ENCODE measurements around the gene ARVCF.
"Not testable (repeated sequence)": the region's sequence is repeated elsewhere in the genome, so short reads cannot be mapped to it uniquely, and the experiment has no call there.

ARVCF gene

DNA sequence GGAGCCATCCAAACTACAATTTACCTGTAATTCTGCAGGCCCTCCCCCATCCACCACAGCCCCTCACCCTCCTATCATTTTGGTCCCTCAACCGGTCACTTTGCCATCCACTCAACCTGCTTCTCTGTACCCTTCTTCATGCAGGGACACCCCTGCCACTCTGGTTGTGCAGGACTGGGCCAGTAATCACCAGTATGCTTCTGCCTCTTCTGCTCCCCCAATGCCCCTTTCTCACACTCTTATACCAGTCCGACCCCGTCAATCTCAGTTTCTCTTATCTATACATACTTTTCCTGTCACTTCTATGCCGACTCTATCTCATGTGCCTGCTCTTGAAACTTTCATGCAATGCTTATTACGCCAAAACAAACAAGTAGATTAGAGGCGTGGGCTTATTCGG lies 80.1 kb downstream of the ARVCF start:
- DNase-seq (ENCODE audit: low read depth), result no peak

DNA sequence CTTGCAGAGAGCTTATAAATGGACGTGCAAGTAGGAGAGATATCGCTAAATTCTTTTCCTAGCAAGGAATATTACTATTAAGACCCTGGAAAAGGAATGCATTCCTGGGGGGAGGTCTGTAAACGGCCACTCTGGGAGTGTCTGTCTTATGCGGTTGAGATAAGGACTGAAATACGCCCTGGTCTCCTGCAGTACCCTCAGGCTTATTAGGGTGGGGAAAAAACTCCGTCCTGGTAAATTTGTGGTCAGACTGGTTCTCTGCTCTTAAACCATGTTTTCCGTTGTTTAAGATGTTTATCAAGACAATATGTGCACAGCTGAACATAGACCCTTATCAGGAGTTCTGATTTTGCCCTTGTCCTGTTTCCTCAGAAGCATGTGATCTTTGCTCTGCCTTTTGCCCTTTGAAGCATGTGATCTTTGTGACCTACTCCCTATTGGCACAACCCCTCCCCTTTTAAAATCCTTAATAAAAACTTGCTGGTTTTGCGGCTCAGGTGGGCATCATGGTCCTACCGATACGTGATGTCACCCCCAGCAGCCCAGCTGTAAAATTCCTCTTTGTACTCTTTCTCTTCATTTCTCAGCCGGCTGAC lies 81.4 kb downstream of the ARVCF start:
- DNase-seq (ENCODE audit: low read depth), result not testable (repeated sequence)

DNA sequence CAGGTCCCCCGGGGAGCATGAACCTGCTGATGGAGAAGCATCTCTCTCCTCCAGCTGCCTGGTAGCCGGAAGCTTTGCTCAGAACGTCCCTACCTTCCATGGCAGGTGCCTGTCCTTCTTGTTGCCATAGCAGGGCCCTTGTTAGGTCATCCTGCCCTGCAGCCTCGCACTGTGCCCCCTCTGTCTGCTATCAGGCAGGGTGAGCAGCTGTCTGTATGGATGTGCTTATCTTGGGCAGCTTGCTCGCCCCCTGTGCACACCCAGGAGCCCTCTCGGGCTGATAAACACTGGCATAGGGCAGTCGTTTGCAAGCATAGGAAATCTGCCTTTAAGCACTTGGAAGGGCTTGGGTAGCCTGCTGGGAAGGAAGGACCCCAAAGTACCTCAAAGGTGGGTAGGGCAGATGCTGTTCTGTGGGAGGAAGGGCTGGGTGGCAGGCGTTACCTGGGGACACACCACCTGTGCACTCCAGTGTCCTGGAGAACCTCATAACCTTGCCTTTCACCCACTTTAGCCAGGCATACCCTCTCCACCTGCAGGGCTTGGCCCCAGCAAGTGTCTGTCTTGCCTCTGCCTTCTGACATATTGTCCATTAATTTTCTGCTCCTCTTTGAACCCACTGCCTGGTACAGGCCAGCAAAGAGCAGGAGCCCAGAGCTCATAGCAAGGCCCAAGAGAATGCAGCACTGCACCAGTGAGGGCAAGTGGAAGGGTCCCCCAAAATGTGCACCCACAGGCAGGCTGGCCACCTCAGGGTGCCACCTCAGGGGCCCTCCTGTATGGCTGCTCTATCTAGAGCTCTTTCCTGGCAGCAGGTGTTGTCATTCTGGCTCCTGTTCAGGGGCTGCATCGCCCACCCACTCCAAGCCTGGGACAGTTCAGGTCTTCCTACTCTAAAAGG lies 83.0 kb downstream of the ARVCF start:
- DNase-seq (ENCODE audit: low read depth), result no peak

DNA sequence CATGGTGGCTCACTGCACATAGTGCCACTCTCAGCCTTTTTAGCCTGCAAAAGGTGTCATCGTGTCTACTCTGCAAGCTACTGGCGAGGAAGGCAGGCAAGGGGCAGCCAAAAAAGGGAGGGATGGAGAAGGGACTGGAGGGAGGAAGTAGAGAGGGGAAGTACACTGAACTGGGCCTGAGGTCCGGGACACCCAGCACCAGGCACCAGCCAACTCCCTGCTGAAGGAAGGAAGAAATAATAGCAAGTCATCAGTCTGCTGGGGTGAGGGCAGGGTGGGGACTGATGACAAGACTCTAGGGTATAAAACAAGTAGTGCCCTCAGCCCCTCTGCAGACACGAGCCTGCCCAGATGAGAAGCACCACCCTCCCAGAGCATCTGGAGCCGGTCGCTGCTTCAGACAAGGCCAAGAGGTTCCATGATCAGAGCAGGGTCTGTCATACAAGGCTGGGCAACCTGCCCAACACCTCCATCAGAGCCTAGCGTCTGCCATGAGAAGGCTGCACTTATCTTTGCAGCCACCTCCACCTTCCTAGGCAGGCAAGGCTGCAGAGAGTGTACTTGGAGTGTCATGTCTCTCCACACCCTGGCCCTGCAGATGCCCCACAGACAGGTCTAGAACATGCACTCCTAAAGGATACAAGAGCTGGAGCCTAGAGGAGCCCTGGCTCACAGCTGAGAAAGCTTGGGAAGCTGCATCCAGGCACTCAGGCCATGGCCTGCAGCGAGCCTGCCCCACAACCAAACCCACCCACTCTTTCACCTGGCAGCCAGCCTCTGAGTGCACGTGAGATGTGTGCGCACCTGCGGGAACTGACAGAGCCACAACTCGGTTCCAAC lies 84.0 kb downstream of the ARVCF start:
- DNase-seq (ENCODE audit: low read depth), result no peak

DNA sequence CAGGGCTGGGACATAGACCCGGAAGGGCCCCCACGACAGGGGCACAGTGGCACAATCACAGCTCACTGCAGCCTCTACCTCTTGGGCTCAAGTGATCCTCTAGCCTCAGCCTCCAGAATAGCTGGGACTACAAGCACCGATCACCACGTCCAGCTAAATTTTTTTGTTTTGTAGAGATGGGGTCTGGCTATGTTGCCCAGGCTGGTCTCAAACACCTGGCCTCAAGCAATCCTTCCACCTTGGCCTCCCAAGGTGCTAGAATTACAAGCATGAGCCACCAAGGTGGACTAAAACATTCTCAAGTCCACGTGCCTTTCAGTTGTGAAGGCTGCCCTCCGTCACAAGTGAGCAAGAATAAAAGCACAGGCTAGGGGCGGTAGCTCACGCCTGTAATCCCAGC lies 85.1 kb downstream of the ARVCF start:
- no peak for DNase-seq (ENCODE audit: low read depth)

DNA sequence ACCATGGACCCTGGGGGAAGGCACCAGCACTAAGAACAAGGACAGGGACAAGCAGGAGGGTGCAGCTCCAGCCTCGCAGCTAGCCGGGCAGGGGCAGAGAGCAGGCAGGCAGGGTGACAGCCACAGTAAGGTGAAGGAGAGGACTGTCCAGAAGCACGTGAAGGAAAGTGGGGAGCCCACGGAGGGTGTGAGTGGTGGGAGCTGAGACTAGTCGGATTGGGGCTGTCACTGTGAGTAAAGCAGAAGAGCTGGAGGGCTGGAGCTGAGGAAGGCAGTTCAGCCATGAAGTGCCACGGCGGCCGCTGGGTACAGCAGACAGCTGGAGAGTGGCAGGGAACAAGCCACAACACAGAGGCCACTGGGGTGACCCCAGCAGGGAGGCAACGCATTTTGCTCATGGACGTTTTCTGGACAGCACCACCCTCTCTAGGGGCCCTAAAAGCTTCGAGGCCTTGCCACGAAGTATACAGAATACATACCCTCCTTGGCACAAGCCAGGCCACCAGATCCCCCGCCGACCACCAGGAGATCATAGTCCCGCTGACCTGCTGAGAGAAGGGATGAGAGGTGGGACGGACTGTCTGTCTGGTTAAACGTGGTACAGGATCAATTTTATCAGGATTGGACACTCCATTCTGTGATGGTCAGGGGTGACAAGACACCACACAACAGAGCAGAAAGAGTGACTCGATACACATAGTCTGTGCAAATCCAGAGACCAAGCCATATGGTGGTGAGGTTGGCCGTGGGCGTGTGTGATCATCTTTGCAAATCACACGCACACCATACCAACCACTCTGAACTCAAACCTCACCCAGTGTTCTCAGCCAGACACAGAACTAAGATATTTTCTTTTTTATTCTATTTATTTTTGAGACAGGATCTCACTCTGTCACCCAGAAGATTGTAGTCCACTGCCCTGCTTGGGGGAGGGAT lies 85.8 kb downstream of the ARVCF start:
- DNase-seq (ENCODE audit: low read depth), result no peak

DNA sequence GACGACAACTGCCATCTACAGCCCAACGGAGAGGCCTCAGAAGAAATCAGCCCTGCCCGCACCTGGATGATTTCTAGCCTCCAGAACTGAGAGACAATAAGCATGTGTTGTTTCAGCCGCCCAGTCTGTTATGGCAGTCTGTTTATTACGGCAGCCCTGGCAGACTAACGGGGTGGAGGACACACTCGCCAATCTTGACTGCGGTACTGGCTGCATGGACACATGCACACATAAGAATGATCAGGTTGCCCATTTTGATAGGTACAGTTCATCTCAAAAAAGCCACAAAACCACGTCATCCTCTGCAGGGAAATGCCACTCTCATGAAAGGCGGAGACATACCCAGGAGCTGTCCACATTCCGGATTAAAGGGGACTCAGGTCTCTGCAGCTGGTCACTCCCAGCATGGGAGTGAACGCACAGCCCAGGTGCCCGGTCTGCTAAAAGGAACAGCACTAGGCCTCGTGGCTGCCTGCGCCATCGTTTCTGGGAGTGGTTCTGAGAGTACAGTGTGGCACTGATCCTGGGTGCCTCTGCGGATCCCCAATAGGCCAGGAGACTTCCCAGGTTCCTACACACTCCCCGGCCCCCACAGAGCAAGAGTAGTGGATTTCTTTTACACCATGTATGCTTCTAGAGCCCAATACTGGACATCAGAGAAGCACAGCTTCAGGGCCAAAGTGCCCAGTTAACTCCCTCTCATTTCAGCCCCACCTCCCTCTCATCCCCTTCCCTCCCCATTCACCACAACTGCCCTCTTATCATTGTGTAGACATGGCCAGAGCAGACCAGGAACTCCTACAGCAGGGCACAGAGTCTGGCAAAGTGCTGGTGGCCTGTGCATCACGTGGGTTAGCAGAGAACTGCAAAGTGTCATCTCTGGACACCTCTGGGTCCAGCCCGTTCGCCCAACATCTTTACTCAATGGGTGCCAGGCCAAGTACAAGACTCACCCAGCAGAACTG lies 86.8 kb downstream of the ARVCF start:
- no peak for DNase-seq (ENCODE audit: low read depth)

DNA sequence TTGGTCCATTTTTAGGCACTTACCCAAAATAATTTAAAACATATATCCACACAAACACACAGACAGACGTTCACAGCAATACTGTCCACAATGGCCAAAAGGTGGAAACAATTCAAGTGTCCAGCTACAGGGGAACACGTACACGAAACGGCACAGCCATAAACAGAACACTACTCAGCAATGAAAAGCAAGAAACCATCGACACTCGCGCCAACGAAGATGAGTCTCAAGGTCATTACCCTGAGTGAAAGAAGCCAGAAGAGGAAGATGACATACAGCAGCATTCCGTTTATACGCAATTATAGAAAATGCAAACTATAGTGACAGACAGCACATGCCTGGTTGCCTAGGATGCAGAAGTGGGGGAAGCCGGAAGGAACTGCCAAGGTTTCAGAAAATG lies 88.4 kb downstream of the ARVCF start:
- no peak for DNase-seq (ENCODE audit: low read depth)

DNA sequence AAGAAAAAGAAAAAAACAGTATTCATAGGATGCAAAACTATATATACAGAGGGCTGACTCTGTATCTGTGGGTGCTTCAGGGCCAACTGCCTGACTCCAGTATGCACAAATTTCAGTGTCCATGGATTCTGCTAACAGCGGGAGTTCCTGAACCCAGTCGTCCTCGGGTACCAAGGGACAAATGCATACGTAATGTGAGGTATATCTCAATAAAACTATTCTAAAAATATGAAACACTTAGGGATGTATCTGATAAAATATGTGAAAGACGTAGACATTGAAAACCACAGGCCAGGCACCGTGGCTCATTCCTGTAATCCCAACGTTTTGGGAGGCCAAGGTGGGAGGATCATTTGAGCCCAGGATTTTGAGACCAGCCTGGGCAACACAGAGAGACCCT lies 88.9 kb downstream of the ARVCF start:
- no peak for DNase-seq (ENCODE audit: low read depth)

DNA sequence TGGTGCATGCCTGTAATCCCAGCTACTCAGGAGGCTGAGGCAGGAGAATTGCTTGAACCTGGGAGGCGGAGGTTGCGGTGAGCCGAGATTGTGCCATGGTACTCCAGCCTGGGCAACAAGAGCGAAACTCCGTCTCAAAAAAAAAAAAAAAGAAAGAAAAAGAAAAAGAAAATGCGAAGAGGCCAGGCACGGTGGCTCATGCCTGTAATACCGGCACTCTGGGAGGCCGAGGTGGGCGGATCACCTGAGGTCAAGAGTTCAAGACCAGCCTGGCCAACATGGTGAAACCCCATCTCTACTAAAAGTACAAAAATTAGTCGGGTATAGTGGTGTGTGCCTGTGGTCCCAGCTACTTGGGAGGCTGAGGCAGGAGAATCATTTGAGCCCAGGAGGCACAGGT lies 90.6 kb downstream of the ARVCF start:
- DNase-seq (ENCODE audit: low read depth), result not testable (repeated sequence)

DNA sequence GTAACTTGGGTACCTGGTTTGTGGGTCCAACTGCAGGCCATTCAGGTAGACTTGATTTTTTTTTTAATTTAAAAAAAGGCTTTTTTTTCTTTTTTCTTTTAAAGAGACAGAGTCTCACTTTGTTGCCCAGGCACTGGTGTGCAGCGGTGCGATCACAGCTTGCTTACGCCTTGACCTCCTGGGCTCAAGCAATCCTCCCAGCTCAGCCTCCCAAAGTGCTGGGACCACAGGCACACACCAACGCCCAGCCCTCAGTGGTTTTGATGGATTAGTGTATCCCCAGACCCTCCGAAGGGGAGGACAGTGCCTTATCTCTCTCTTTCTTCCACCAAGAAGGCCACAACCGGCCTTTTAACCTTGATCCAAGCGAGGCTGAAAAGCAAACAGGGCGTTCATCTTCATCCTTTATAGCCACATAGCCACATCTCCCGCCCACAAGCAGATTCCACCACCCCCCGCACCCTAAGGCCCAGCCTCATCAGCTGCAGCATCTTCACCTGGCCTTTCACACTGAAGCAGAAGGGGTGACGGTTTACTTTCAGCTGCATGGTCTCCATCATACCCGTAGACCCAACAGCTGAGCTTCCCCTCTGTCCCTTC lies 92.6 kb downstream of the ARVCF start:
- no peak for DNase-seq (ENCODE audit: low read depth)

DNA sequence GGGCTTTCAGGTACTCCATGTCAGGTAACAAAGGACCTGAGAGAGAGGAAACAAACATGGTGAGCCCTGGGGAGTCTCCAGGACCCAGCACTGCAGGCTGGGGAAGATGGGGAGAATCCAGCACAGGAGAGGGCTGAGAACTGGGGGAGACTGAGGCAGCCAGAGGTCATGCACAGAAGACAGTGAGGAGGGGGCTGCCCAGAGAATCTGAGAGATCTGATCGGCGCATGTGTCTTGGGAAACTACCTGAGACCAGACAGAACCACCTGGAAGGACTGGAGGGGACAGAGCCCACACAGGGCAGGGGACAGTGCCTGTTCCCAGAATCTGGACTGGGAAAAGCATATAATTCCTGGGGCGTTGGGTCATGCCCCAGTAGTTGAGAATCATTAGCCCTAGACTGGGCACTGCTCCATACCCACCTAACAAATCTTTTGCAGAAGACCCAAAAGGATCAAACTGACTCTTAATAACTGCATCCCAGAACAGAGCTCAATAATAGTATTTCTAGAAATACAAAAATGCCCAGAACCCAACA lies 95.0 kb downstream of the ARVCF start:
- DNase-seq (ENCODE audit: low read depth), result no peak
